Brain microvascular endothelial cell (primary cell): ENCODE data around the gene CFAP68.

Source experiments
- DNase-seq: peaks from one replicate; pipeline ENCODE4 v3.0.0-alpha.2; 2020
- H3K27ac ChIP-seq: fragments of 250-450 bp; sonication (Bioruptor Pico); 2 replicates; pipeline ENCODE4 v1.5.1; 2020; ENCODE audit warnings: mild to moderate bottlenecking, moderate library complexity
- H3K27me3 ChIP-seq: fragments of 250-450 bp; sonication (Bioruptor Pico); replicated peaks from 2 replicates; pipeline ENCODE4 v1.5.1; 2020; ENCODE audit warnings: mild to moderate bottlenecking
- H3K36me3 ChIP-seq: fragments of 250-450 bp; sonication (Bioruptor Pico); replicated peaks from 2 replicates; pipeline ENCODE4 v1.5.1; 2020; ENCODE audit warnings: mild to moderate bottlenecking
- H3K4me3 ChIP-seq: 2 replicates; pipeline ENCODE4 v1.5.1; 2011; ENCODE audit warnings: low read depth, mild to moderate bottlenecking, control low read depth, low read length, moderate library complexity
- in situ Hi-C: cut with HindIII; loops from 2 replicates; pipeline ENCODE4 v1.10.0; 2017; ENCODE audit warnings: low sequenced_read_pairs, low pct_ligation_motif_present
- TF ChIP-seq, protein P1 (sequence below): IDR thresholded peaks from 2 replicates; pipeline ENCODE4 v1.5.1; 2011; ENCODE audit warnings: low read depth, mild to moderate bottlenecking, moderate library complexity, low read length, control low read depth, inconsistent platforms; ENCODE audit errors: missing control alignments

CFAP68 gene

DNA sequence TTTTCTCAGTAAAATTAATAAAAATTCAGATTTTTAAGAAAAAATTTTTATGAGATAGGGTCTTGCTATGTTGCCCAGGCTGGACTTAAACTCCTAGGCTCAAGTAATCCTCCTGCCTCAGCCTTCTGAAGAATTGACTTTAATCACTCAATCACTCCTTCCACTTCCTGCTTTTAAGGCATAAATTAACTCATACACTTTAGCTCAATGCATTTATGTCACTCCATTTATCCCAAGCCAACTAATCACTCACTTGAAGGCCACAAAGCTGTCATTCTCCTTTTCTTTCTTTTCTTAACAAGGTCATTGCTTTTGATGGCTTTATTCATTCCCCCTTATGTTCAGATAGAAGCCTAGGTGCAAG, 8.8 kb upstream of the CFAP68 start:
- Histone ChIP-seq H3K27me3 (no peaks in the 10 kb centered on the region), H3K4me3 (peak overlapping the region; percentile 87), H3K27ac (no peak overlapping the region), H3K36me3 (peaks cover 13% of the 10 kb centered on the region)
- in situ Hi-C loops, result no loop called here
- no peak for DNase-seq
- TF ChIP-seq, protein P1, sequence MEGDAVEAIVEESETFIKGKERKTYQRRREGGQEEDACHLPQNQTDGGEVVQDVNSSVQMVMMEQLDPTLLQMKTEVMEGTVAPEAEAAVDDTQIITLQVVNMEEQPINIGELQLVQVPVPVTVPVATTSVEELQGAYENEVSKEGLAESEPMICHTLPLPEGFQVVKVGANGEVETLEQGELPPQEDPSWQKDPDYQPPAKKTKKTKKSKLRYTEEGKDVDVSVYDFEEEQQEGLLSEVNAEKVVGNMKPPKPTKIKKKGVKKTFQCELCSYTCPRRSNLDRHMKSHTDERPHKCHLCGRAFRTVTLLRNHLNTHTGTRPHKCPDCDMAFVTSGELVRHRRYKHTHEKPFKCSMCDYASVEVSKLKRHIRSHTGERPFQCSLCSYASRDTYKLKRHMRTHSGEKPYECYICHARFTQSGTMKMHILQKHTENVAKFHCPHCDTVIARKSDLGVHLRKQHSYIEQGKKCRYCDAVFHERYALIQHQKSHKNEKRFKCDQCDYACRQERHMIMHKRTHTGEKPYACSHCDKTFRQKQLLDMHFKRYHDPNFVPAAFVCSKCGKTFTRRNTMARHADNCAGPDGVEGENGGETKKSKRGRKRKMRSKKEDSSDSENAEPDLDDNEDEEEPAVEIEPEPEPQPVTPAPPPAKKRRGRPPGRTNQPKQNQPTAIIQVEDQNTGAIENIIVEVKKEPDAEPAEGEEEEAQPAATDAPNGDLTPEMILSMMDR, result no peak

GRCh38 chr11:111870886-111871692, 8.3 kb upstream of the CFAP68 start, which contains the start of gene ALG9:
Gene ALG9 (minus strand): TSS chr11:111871581. CDS start chr11:111871482, 99 bp downstream.
- in situ Hi-C loops, result no loop called here

DNA sequence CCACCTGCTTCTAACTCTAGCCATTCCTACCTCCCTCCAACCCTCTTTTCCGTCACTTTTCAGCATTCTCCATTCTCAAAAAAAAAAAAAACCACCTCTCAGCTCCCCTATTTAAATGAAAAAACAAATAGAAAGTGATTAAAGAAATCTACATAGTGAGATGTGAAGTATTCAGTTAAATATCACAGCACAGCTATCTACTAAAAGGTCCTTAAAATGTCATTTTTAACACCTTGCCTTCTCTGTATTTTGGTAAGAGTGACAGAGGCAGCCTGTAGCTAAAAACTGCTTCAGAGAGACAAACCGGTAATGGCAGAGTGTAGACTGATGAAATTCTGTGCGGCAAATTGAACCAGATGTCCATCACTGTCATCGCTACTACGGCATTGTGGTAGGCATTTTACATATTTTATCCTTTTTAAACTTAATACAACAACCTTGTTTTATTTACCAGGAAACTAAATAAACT, 7.6 kb upstream of the CFAP68 start:
- peak overlapping the region; percentile 84 for H3K27ac ChIP-seq

More at GRCh38 chr11:111870886-111871692, 8.3 kb upstream of the CFAP68 start, which contains the start of gene ALG9:
- peak within 1 kb of the TSS; percentile 87 for H3K4me3 ChIP-seq
- H3K36me3 ChIP-seq, result peaks cover 11% of the 10 kb centered on the region
- H3K27me3 ChIP-seq, result no peaks in the 10 kb centered on the region
- TF ChIP-seq, protein P1, result peak; percentile 59
- peak within 1 kb of the TSS; percentile 84 for H3K27ac ChIP-seq
- peak; percentile 85 for DNase-seq

GRCh38 chr11:111878385-111878848, 924 bp upstream of the CFAP68 start:
- in situ Hi-C loops, result no loop called here
- TF ChIP-seq, protein P1, result no peak
- no peak for DNase-seq
- Histone ChIP-seq H3K27me3 (no peaks in the 10 kb centered on the region), H3K4me3 (peak overlapping the region; percentile 89), H3K27ac (peak overlapping the region; percentile 96), H3K36me3 (peaks cover 2% of the 10 kb centered on the region)

More for the DNA sequence above, 7.6 kb upstream of the CFAP68 start:
- peaks cover 9% of the 10 kb centered on the region for H3K36me3 ChIP-seq
- in situ Hi-C loops, result no loop called here
- peak overlapping the region; percentile 87 for H3K4me3 ChIP-seq
- no peaks in the 10 kb centered on the region for H3K27me3 ChIP-seq
- TF ChIP-seq, protein P1, result no peak
- no peak for DNase-seq

- Histone ChIP-seq H3K4me3 (peak overlapping the region; percentile 89), H3K36me3 (peaks cover 2% of the 10 kb centered on the region), H3K27me3 (no peaks in the 10 kb centered on the region), H3K27ac (peak overlapping the region; percentile 96)
- in situ Hi-C loops, result no loop called here
- TF ChIP-seq, protein P1, result no peak
- no peak for DNase-seq
These were observed 258 bp downstream of the CFAP68 start for GRCh38 chr11:111879637-111879960.
